ENCODE results near the gene GTSE1.

GRCh38 chr22:46262449-46263215, 34.0 kb upstream of the GTSE1 start:
- no peak for TF ChIP-seq POLR2A (IDR thresholded peaks at IDR 0.05)
- TF ChIP-seq POLR2AphosphoS5 (IDR thresholded peaks at IDR 0.05), result peak in 1 of 3 donors; percentile 19
- TF ChIP-seq CTCF (IDR thresholded peaks at IDR 0.05), result no peak
